B cell (primary cell): ENCODE measurements around the gene PNPLA1.

Source experiments
- CTCF ChIP-seq: fragments of 200-600 bp; IDR thresholded peaks from one replicate; pipeline ENCODE4 v1.8.0; 2022; ENCODE audit warnings: antibody characterized with exemption, mild to moderate bottlenecking
- EZH2 ChIP-seq: IDR thresholded peaks from 2 replicates; pipeline ENCODE4 v1.6.1; 2012; ENCODE audit warnings: borderline replicate concordance, low read depth, mild to moderate bottlenecking, moderate library complexity, low read length; ENCODE audit not compliant: insufficient read depth, poor library complexity, severe bottlenecking

DNA sequence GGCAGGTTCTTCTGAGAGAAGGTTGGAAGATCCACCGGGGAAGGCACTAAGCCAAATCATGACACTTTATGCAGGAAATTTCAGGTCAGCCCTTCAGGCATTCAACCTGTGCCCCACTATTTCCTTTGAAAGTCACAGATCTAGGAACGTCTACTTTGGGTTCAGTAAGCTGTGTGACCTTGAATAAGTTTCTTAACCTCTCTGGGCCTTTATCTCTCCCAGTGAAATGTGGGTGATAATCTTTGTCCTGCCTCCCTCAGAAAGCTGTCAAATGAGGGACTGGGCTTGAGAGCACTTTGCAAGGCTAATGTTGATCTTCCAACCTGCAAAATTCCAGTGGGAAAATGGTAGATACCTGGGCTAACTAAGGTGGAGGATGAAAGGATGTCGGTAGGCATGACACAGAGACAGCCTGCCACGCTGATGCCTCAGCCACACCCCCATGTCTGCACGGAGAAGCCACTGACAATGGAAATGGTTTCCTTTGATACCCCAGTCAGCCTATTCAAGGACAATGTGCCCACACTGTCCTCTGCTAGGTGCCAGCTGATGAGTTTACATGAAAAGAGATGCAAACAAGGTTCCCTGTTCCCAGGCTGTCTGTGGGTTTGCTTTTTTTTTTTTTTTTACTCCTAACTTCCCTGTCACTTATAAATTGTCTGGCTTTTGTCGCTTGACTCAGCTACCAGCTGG is 57.5 kb downstream of the PNPLA1 start:
- no peak for TF ChIP-seq CTCF
- no peak for TF ChIP-seq EZH2
